Measurements from ENCODE around the gene GPR84. TPM values are rescaled to one million over a fixed set of nuclear protein-coding genes. Genes with fewer than 3 reads are reported as not detected.

The GPR84 gene
- total and polyA plus RNA-seq, 2 experiments from 2014 or later = not detected

GRCh38 chr12:54405106-54405505 is 40.8 kb upstream of the GPR84 start (continued):
- TF ChIP-seq, protein P1, sequence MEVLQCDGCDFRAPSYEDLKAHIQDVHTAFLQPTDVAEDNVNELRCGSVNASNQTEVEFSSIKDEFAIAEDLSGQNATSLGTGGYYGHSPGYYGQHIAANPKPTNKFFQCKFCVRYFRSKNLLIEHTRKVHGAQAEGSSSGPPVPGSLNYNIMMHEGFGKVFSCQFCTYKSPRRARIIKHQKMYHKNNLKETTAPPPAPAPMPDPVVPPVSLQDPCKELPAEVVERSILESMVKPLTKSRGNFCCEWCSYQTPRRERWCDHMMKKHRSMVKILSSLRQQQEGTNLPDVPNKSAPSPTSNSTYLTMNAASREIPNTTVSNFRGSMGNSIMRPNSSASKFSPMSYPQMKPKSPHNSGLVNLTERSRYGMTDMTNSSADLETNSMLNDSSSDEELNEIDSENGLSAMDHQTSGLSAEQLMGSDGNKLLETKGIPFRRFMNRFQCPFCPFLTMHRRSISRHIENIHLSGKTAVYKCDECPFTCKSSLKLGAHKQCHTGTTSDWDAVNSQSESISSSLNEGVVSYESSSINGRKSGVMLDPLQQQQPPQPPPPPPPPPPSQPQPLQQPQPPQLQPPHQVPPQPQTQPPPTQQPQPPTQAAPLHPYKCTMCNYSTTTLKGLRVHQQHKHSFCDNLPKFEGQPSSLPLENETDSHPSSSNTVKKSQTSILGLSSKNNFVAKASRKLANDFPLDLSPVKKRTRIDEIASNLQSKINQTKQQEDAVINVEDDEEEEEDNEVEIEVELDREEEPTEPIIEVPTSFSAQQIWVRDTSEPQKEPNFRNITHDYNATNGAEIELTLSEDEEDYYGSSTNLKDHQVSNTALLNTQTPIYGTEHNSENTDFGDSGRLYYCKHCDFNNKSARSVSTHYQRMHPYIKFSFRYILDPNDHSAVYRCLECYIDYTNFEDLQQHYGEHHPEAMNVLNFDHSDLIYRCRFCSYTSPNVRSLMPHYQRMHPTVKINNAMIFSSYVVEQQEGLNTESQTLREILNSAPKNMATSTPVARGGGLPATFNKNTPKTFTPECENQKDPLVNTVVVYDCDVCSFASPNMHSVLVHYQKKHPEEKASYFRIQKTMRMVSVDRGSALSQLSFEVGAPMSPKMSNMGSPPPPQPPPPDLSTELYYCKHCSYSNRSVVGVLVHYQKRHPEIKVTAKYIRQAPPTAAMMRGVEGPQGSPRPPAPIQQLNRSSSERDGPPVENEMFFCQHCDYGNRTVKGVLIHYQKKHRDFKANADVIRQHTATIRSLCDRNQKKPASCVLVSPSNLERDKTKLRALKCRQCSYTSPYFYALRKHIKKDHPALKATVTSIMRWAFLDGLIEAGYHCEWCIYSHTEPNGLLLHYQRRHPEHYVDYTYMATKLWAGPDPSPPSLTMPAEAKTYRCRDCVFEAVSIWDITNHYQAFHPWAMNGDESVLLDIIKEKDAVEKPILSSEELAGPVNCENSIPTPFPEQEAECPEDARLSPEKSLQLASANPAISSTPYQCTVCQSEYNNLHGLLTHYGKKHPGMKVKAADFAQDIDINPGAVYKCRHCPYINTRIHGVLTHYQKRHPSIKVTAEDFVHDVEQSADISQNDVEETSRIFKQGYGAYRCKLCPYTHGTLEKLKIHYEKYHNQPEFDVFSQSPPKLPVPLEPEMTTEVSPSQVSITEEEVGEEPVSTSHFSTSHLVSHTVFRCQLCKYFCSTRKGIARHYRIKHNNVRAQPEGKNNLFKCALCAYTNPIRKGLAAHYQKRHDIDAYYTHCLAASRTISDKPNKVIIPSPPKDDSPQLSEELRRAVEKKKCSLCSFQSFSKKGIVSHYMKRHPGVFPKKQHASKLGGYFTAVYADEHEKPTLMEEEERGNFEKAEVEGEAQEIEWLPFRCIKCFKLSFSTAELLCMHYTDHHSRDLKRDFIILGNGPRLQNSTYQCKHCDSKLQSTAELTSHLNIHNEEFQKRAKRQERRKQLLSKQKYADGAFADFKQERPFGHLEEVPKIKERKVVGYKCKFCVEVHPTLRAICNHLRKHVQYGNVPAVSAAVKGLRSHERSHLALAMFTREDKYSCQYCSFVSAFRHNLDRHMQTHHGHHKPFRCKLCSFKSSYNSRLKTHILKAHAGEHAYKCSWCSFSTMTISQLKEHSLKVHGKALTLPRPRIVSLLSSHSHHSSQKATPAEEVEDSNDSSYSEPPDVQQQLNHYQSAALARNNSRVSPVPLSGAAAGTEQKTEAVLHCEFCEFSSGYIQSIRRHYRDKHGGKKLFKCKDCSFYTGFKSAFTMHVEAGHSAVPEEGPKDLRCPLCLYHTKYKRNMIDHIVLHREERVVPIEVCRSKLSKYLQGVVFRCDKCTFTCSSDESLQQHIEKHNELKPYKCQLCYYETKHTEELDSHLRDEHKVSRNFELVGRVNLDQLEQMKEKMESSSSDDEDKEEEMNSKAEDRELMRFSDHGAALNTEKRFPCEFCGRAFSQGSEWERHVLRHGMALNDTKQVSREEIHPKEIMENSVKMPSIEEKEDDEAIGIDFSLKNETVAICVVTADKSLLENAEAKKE (CRISPR knock-in tag; IDR thresholded peaks at IDR 0.05) = no peak
- TF ChIP-seq JUNB (IDR thresholded peaks at IDR 0.05; ENCODE audit: unreplicated experiment) = no peak
- TF ChIP-seq CTCF (conservative IDR thresholded peaks at IDR 0.05; ENCODE audit: low read depth in 2 of 2) = no peak
- TF ChIP-seq ETS1 (IDR thresholded peaks at IDR 0.05) = no peak
- no peak for TF ChIP-seq ZNF331 (CRISPR knock-in tag; IDR thresholded peaks at IDR 0.05; ENCODE audit: low read depth)
- no peak for TF ChIP-seq EZH2phosphoT487 (IDR thresholded peaks at IDR 0.05; ENCODE audit: unreplicated experiment)
